Suprapubic skin (tissue), 3 donors: ENCODE measurements around the gene WDR37.

Source experiments
- CTCF ChIP-seq, 2 donors: fragments of 200-600 bp in 1 of 2; fragments of 450-650 bp in 1 of 2; sonication (generic) in 1 of 2; IDR thresholded peaks; one replicate each; pipeline ENCODE4 v1.5.1; 2016 to 2019; ENCODE audit warnings: antibody characterized with exemption in 2 of 2, mild to moderate bottlenecking in 1 of 2, moderate library complexity in 1 of 2
- EP300 ChIP-seq: sonication (generic); formaldehyde crosslinking; IDR thresholded peaks from one replicate; pipeline ENCODE4 v1.6.1; 2017; ENCODE audit warnings: antibody characterized with exemption
- POLR2A ChIP-seq, 2 donors: fragments of 450-650 bp; IDR thresholded peaks; one replicate each; pipeline ENCODE4 v1.6.1; 2017; ENCODE audit warnings: antibody characterized with exemption in 2 of 2, mild to moderate bottlenecking in 2 of 2, moderate library complexity in 2 of 2

GRCh38 chr10:1049425-1049958 lies 6.7 kb upstream of the WDR37 start:
- no peak for TF ChIP-seq CTCF (IDR thresholded peaks at IDR 0.05)
- no peak for TF ChIP-seq POLR2A (IDR thresholded peaks at IDR 0.05)
- TF ChIP-seq EP300 = no peak
